WI38 (cell line): ENCODE results near the gene PDE2A.

Experiments used
- H3K4me3 ChIP-seq: 2 replicates; pipeline ENCODE4 v1.5.1; 2011; ENCODE audit warnings: low read depth, mild to moderate bottlenecking, control low read depth, low read length
- CTCF ChIP-seq: IDR thresholded peaks from 2 replicates; pipeline ENCODE4 v1.5.1; 2012; ENCODE audit warnings: low read depth, mild to moderate bottlenecking, control low read depth, low read length

PDE2A gene

GRCh38 chr11:72665911-72666472 is 8.2 kb downstream of the PDE2A start:
- TF ChIP-seq CTCF, result no peak
- no peak overlapping the region for H3K4me3 ChIP-seq

DNA sequence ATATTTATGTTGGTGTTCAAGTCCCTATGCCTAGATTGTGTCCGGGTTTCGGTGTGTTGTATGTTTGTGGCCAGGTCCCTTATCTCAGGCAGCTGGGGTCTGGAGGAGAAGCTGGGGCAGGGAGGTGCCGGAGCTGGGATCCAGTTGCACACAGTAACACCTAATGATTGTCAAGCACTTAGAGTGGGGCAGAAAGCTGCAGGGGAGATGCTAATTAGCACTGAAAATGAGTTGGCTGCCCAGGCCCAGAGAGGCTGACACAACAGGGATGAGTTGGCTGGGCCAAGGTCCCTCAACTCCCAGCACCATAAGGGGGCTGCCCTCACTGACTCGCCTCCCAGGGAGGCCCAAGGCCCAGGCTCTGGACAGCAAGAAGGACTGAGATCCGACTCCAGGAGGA is 12.2 kb downstream of the PDE2A start:
- TF ChIP-seq CTCF, result no peak
- no peak overlapping the region for H3K4me3 ChIP-seq

DNA sequence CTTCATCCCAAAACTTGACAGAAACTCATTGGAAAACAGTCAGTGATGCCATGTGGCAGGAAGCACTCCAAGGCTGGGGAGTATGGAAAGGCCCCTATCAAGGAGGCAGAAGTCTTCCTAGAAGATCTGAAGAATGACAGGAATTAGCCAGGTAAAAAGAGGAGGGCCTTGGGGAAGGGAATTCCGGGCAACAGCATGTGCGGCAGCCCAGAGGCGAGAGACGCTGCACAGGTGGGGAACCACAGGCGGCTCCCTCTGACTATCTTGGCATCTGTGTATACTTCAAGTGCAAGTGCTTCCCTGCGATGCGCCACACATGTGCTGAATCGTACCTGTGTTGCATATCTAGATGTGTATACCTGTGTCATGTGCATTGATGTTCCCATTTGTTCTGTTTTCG is 12.7 kb downstream of the PDE2A start:
- TF ChIP-seq CTCF, result no peak
- H3K4me3 ChIP-seq, result no peak overlapping the region

DNA sequence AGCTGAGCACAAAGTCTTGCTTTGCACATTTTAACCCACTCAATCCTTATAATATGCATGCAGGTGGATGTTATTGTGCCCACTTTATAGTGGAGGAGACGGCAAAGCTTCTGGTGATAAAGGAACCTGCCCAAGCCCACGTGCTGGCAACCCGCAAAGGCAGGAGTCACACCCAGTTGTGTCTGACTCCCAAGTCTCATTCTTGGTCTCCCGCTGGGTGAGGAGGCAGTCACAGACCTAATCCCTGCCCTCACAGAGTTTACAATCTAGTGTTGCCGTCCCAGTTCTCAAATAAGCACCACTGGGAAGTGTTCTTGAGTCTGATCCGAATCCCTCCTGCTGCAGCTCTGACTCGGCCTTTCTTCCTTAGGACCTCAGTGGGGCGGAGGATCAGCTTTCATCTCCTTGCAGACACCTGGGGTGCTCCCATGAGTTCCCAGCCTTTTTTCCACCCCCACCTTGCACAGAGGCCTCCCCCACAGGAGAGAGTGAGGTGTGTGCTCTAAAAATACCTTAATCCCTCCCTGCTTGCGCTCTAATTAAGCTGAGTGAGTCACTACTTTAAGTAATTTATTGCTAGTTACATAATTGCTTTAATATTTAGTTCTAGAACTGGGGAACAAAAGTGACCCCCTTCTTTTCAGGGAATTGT is 15.1 kb downstream of the PDE2A start:
- no peak for TF ChIP-seq CTCF
- no peak overlapping the region for H3K4me3 ChIP-seq

- H3K4me3 ChIP-seq, result no peak overlapping the region
- no peak for TF ChIP-seq CTCF
Observed at GRCh38 chr11:72657411-72658100, 16.7 kb downstream of the PDE2A start.

DNA sequence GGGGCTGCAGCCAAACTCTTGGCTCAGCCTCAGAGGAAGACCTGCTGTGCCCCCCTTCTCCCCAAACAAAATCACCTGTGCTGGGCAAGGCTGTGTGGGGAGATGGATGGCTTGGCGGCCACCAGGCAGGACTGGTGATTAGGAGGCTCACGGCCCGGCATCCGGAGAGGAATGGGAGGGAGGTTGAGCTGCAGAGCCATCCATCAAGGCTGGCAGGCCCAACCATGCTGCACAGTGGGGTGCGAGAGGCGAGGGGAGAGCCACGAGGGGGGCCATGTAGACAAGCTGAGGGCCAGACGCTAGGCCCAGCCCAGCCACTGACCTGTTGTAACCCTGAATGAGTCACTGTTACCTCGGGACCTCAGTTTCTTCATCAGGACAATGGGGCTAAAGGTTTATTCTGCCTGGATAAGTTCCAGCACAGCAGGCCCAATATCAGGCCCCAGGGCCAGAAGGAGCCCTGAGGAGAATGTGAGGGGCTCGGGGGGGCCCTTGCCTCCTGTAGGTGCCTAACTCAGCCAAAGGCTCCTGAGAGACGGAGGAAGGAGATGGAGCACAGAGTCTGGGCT is 18.2 kb downstream of the PDE2A start:
- TF ChIP-seq CTCF, result no peak
- H3K4me3 ChIP-seq, result no peak overlapping the region

- no peak overlapping the region for H3K4me3 ChIP-seq
- TF ChIP-seq CTCF, result no peak
Observed at GRCh38 chr11:72655014-72655413, 19.2 kb downstream of the PDE2A start.
